Measurements from ENCODE around the gene DPP7. TPM values are rescaled to one million over a fixed set of nuclear protein-coding genes. Genes with fewer than 3 reads are reported as not detected.

DPP7 gene
- total RNA-seq, 1 experiment from 2014 or later: 291 TPM

GRCh38 chr9:137127301-137128157, 13.0 kb upstream of the DPP7 start (continued):
- TF ChIP-seq REST (IDR thresholded peaks at IDR 0.05; ENCODE audit: low read depth) (no peak), EZH2 (IDR thresholded peaks at IDR 0.05) (no peak), CBX3 (IDR thresholded peaks at IDR 0.05; ENCODE audit: low read depth) (no peak)

GRCh38 chr9:137126786-137127185, 12.3 kb upstream of the DPP7 start:
- H3K9me3 ChIP-seq (ENCODE audit: control insufficient read depth in 1 of 2, insufficient read depth in 1 of 2, low read depth in 1 of 2, low read length in 2 of 2): no peaks in the 10 kb centered on the region
- H3K27me3 ChIP-seq (ENCODE audit: insufficient read depth, low read length): no peaks in the 10 kb centered on the region
- no peak for TF ChIP-seq POLR2AphosphoS5 (IDR thresholded peaks at IDR 0.05; ENCODE audit: low read depth, low read length)
- no peak for TF ChIP-seq TCF7L2 (IDR thresholded peaks at IDR 0.05; ENCODE audit: borderline replicate concordance, extremely low read depth, insufficient read depth, insufficient read length)
- no peak for TF ChIP-seq ELF1 (IDR thresholded peaks at IDR 0.05; ENCODE audit: borderline replicate concordance, low read depth)
- TF ChIP-seq CBX3 (IDR thresholded peaks at IDR 0.05; ENCODE audit: low read depth): no peak
- no peak for TF ChIP-seq ZBTB33 (IDR thresholded peaks at IDR 0.05; ENCODE audit: extremely low read depth, insufficient replicate concordance, low read length)
- TF ChIP-seq ZFX (IDR thresholded peaks at IDR 0.05): no peak
- no peak for TF ChIP-seq RAD21 (IDR thresholded peaks at IDR 0.05; ENCODE audit: low read depth)
- TF ChIP-seq EGR1 (IDR thresholded peaks at IDR 0.05; ENCODE audit: low read depth): no peak
- no peak for TF ChIP-seq REST (IDR thresholded peaks at IDR 0.05; ENCODE audit: low read depth)
- no peak for TF ChIP-seq YY1 (IDR thresholded peaks at IDR 0.05; ENCODE audit: extremely low read depth, insufficient replicate concordance, low read depth, low read length)
- TF ChIP-seq SIN3A (IDR thresholded peaks at IDR 0.05; ENCODE audit: low read depth): no peak
- H4K20me1 ChIP-seq (ENCODE audit: insufficient read depth): 0 out of 2 replicates have a peak, but pooled peaks cover 3% of the 10 kb centered on the region
- ChIA-PET CTCF (no interaction called here), POLR2A (no interaction called here), RAD21 (ENCODE audit: low non-redundant PET in 1 of 2, low total read pairs in 2 of 2, uncharacterized antibody in 2 of 2, unreplicated experiment in 2 of 2) (no interaction called here)
- no peak overlapping the region for H2AFZ ChIP-seq (ENCODE audit: low read depth, low read length, poor library complexity, severe bottlenecking)
- no TSS peak for BruUV-seq (replicated peaks)
- H3K4me2 ChIP-seq (ENCODE audit: low read length): no peak overlapping the region
- intact Hi-C loops (cut with micrococcal nuclease): no loop called here
- H3K79me2 ChIP-seq (ENCODE audit: insufficient read depth, low read length): peaks cover 31% of the 10 kb centered on the region
- H3K27ac ChIP-seq (ENCODE audit: low read depth, low read length): no peak overlapping the region; the same call in 1 of the 2 replicates
- no peaks in the 10 kb centered on the region for H3K9me2 ChIP-seq (ENCODE audit: insufficient read depth)
- no peak overlapping the region for H3K4me3 ChIP-seq (replicated peaks in 1 of 2; ENCODE audit: low read depth in 1 of 2, low read length in 2 of 2)
- no peaks in the 10 kb centered on the region for H3K36me3 ChIP-seq (ENCODE audit: control insufficient read depth in 1 of 2, insufficient read depth in 2 of 2, low read length in 2 of 2)
- peaks cover 26 to 58% of the 10 kb centered on the region in 2 experiments for H3K4me1 ChIP-seq (ENCODE audit: control insufficient read depth in 1 of 2, insufficient read depth in 2 of 2, low read length in 2 of 2)
- H3K9ac ChIP-seq (ENCODE audit: low read length): no peak overlapping the region
- no peak for DNase-seq (ENCODE audit: low read depth, low spot score)
- ATAC-seq: no peak
